HCT116 (cell line): ENCODE data around the gene OSBPL5. TPM values are rescaled to one million over a fixed set of nuclear protein-coding genes. Genes with fewer than 3 reads are reported as not detected.

Source experiments
- ATAC-seq: fragments of 200-7000 bp; cut with Tn5 transposase; 2 replicates; pipeline ENCODE4 v1.9.1; 2020; ENCODE audit warnings: mild to moderate bottlenecking, moderate library complexity
- BruUV-seq: library from RNA; stranded (reverse); fragments of 400-500 nt; replicated peaks from 2 replicates; lab custom pipeline; 2021; lab: Mats Ljungman, UMichigan
- CTCF ChIA-PET: fragments of 300-600 bp; sonication (Branson Sonifier 250); formaldehyde crosslinking; loops from one replicate; lab custom pipeline; 2021; ENCODE audit warnings: antibody characterized with exemption; lab: Charles Lee
- POLR2A ChIA-PET: fragments of 300-600, 350-600 bp; sonication (Branson Sonifier 250); formaldehyde crosslinking; loops from one replicate; lab custom pipeline; 2021; ENCODE audit warnings: antibody characterized with exemption; lab: Charles Lee
- RAD21 ChIA-PET, 2 experiments: fragments of 300-600 bp; sonication (Branson Sonifier 250); formaldehyde crosslinking; loops; one replicate each; lab custom pipeline; 2023; ENCODE audit warnings: low total read pairs in 2 of 2; ENCODE audit not compliant: uncharacterized antibody in 2 of 2, unreplicated experiment in 2 of 2, low non-redundant PET in 1 of 2; lab: Charles Lee
- DNase-seq: peaks from one replicate; pipeline ENCODE4 v3.0.0-alpha.2; 2010; ENCODE audit warnings: low read depth, low spot score
- H2AFZ ChIP-seq: fragments of 200-600 bp; shearing (Covaris generic), sonication (generic); 2 replicates; pipeline ENCODE4 v1.6.1; 2017; ENCODE audit warnings: low read depth, mixed run types, mixed read lengths, antibody characterized with exemption, low read length; ENCODE audit not compliant: poor library complexity, severe bottlenecking
- H3K27ac ChIP-seq: 2 replicates; pipeline ENCODE4 v1.5.1; 2012; ENCODE audit warnings: low read depth, low read length
- H3K27me3 ChIP-seq: fragments of 200-600 bp; sonication (generic); 2 replicates; pipeline ENCODE4 v1.6.1; 2016; ENCODE audit warnings: mixed run types, low read length, mixed read lengths; ENCODE audit not compliant: insufficient read depth
- H3K36me3 ChIP-seq, 2 experiments: fragments of 200-500 bp in 1 of 2; fragments of 200-600 bp in 1 of 2; sonication (Bioruptor generic) in 1 of 2; sonication (generic) in 1 of 2; 2 replicates each; pipeline versions ENCODE4 v1.5.1 to v1.6.1; 2014 to 2016; ENCODE audit warnings: low read length in 2 of 2, inconsistent platforms in 1 of 2, mixed read lengths in 1 of 2, mixed run types in 1 of 2; ENCODE audit not compliant: insufficient read depth in 2 of 2, control insufficient read depth in 1 of 2
- H3K4me1 ChIP-seq, 2 experiments: fragments of 200-600 bp in 1 of 2; sonication (generic) in 1 of 2; 2 replicates each; pipeline versions ENCODE4 v1.5.1 to v1.6.1; 2012 to 2017; ENCODE audit warnings: low read length in 2 of 2, inconsistent platforms in 1 of 2, mild to moderate bottlenecking in 1 of 2, mixed read lengths in 1 of 2, mixed run types in 1 of 2, moderate library complexity in 1 of 2; ENCODE audit not compliant: insufficient read depth in 2 of 2, control insufficient read depth in 1 of 2
- H3K4me2 ChIP-seq: fragments of 200-600 bp; sonication (generic); 2 replicates; pipeline ENCODE4 v1.6.1; 2017; ENCODE audit warnings: mixed run types, low read length, mixed read lengths
- H3K4me3 ChIP-seq, 2 experiments: fragments of 200-600 bp in 1 of 2; sonication (generic) in 1 of 2; replicated peaks in 1 of 2; 2 replicates each; pipeline ENCODE4 v1.5.1; 2011 to 2016; ENCODE audit warnings: low read length in 2 of 2, control low read depth in 1 of 2, low read depth in 1 of 2, mild to moderate bottlenecking in 1 of 2, mixed read lengths in 1 of 2, mixed run types in 1 of 2
- H3K79me2 ChIP-seq: fragments of 200-600 bp; sonication (generic); 2 replicates; pipeline ENCODE4 v1.6.1; 2017; ENCODE audit warnings: mild to moderate bottlenecking, mixed run types, low read length, moderate library complexity, mixed read lengths; ENCODE audit not compliant: insufficient read depth
- H3K9ac ChIP-seq: fragments of 200-600 bp; sonication (generic); 2 replicates; pipeline ENCODE4 v1.6.1; 2016; ENCODE audit warnings: low read length, mixed read lengths
- H3K9me2 ChIP-seq: fragments of 200-600 bp; sonication (generic), shearing (Covaris generic); 2 replicates; pipeline ENCODE4 v1.6.1; 2017; ENCODE audit warnings: mixed run types, mild to moderate bottlenecking, moderate library complexity; ENCODE audit not compliant: insufficient read depth
- H3K9me3 ChIP-seq, 2 experiments: fragments of 200-500 bp in 1 of 2; fragments of 200-600 bp in 1 of 2; sonication (Bioruptor generic) in 1 of 2; sonication (generic) in 1 of 2; 2 replicates each; pipeline ENCODE4 v1.6.1; 2014 to 2017; ENCODE audit warnings: low read length in 2 of 2, mixed read lengths in 2 of 2, inconsistent platforms in 1 of 2, low read depth in 1 of 2, mild to moderate bottlenecking in 1 of 2, mixed run types in 1 of 2, moderate library complexity in 1 of 2; ENCODE audit not compliant: control insufficient read depth in 1 of 2, insufficient read depth in 1 of 2
- H4K20me1 ChIP-seq: fragments of 200-600 bp; sonication (generic), shearing (Covaris generic); 2 replicates; pipeline ENCODE4 v1.6.1; 2017; ENCODE audit warnings: mixed run types, mild to moderate bottlenecking, moderate library complexity; ENCODE audit not compliant: insufficient read depth
- CEBPB ChIP-seq: IDR thresholded peaks from 2 replicates; pipeline ENCODE4 v1.6.1; 2012; ENCODE audit warnings: low read depth
- EGR1 ChIP-seq: IDR thresholded peaks from 2 replicates; pipeline ENCODE4 v1.6.1; 2012; ENCODE audit warnings: low read depth
- ELF1 ChIP-seq: IDR thresholded peaks from 2 replicates; pipeline ENCODE4 v1.6.1; 2012; ENCODE audit warnings: low read depth, borderline replicate concordance
- EZH2phosphoT487 ChIP-seq: fragments of 200-600 bp; IDR thresholded peaks from 2 replicates; pipeline ENCODE4 v1.6.1; 2018; ENCODE audit warnings: antibody characterized with exemption, borderline replicate concordance
- FOSL1 ChIP-seq: IDR thresholded peaks from 2 replicates; pipeline ENCODE4 v1.6.1; 2012; ENCODE audit warnings: low read depth
- POLR2A ChIP-seq: IDR thresholded peaks from 2 replicates; pipeline ENCODE4 v1.7.0; 2011; ENCODE audit warnings: borderline replicate concordance; ENCODE audit not compliant: insufficient read depth, insufficient read length; ENCODE audit errors: extremely low read depth
- POLR2AphosphoS5 ChIP-seq: IDR thresholded peaks from 2 replicates; pipeline ENCODE4 v1.6.1; 2011; ENCODE audit warnings: mild to moderate bottlenecking, low read depth, low read length, moderate library complexity
- SIN3A ChIP-seq: IDR thresholded peaks from 2 replicates; pipeline ENCODE4 v1.6.1; 2012; ENCODE audit warnings: low read depth
- SP1 ChIP-seq: IDR thresholded peaks from 2 replicates; pipeline ENCODE4 v1.6.1; 2012; ENCODE audit warnings: low read depth
- TCF7L2 ChIP-seq: IDR thresholded peaks from 2 replicates; pipeline ENCODE4 v1.7.0; 2011; ENCODE audit warnings: borderline replicate concordance, inconsistent platforms; ENCODE audit not compliant: insufficient read depth, insufficient read length; ENCODE audit errors: extremely low read depth
- YY1 ChIP-seq: IDR thresholded peaks from 2 replicates; pipeline ENCODE4 v1.6.1; 2011; ENCODE audit warnings: low read length, low read depth, moderate library complexity, mild to moderate bottlenecking; ENCODE audit not compliant: insufficient replicate concordance; ENCODE audit errors: extremely low read depth
- intact Hi-C: fragments of 100-400 bp; cut with micrococcal nuclease; formaldehyde crosslinking; loops from 2 replicates; pipeline ENCODE4 v1.10.0; 2022
- total RNA-seq: library from RNA; stranded (reverse); gene quantifications from one replicate; pipeline ENCODE4 v1.2.1, GENCODE V29; 2021; ENCODE audit not compliant: unreplicated experiment
- TF ChIP-seq, protein P1 (sequence below), 3 experiments: fragments of 200-600 bp in 1 of 3; sonication (generic) in 1 of 3; IDR thresholded peaks in 2 of 3; conservative IDR thresholded peaks in 1 of 3; 2 replicates each; pipeline ENCODE4 v1.5.1; 2012 to 2017; ENCODE audit warnings: low read depth in 2 of 3, low read length in 2 of 3, antibody characterized with exemption in 1 of 3, borderline replicate concordance in 1 of 3, control low read depth in 1 of 3, mild to moderate bottlenecking in 1 of 3, mixed read lengths in 1 of 3, mixed run types in 1 of 3, moderate library complexity in 1 of 3; ENCODE audit not compliant: insufficient read depth in 1 of 3
- TF ChIP-seq, protein P2 (sequence below): IDR thresholded peaks from 2 replicates; pipeline ENCODE4 v1.6.1; 2012
- TF ChIP-seq, protein P3 (sequence below): IDR thresholded peaks from 2 replicates; pipeline ENCODE4 v1.6.1; 2012; ENCODE audit warnings: low read depth
- TF ChIP-seq, protein P4 (sequence below): IDR thresholded peaks from 2 replicates; pipeline ENCODE4 v1.6.1; 2011; ENCODE audit warnings: mild to moderate bottlenecking, low read length, moderate library complexity; ENCODE audit not compliant: insufficient replicate concordance; ENCODE audit errors: extremely low read depth

OSBPL5 gene
- total RNA-seq, 1 experiment from 2014 or later, result 44.2 TPM

DNA sequence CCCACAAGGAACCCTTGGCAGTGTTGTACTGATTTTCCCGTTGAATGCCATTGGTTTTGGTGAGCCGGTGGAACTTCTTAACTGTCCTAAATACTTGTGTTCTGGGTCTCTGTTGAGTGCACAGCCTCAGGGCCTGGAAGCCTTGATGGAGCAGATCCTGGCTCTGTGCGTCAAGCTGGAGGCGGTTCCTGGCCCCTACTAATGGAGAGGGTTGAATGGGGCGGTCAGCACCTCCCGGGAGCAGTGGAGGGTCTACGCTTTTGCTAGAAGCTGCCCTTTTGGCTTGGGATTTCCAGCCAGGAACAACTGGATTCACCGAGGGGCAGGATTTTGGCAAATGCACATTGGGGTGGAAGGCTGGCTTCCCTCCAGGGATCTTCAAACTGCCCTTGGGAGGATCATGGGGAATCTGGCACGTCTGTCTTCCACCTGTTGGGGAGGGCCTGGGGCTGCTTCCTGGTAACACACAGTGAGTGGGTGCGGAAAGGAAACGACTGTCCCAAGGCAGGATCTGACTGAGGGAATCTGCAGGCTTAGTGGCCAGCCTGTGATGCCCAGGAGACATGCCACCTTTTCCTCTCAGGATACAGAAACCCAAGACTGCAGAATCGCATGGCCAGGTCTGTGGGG, 6.9 kb upstream of the OSBPL5 start (continued):
- TF ChIP-seq, protein P1, sequence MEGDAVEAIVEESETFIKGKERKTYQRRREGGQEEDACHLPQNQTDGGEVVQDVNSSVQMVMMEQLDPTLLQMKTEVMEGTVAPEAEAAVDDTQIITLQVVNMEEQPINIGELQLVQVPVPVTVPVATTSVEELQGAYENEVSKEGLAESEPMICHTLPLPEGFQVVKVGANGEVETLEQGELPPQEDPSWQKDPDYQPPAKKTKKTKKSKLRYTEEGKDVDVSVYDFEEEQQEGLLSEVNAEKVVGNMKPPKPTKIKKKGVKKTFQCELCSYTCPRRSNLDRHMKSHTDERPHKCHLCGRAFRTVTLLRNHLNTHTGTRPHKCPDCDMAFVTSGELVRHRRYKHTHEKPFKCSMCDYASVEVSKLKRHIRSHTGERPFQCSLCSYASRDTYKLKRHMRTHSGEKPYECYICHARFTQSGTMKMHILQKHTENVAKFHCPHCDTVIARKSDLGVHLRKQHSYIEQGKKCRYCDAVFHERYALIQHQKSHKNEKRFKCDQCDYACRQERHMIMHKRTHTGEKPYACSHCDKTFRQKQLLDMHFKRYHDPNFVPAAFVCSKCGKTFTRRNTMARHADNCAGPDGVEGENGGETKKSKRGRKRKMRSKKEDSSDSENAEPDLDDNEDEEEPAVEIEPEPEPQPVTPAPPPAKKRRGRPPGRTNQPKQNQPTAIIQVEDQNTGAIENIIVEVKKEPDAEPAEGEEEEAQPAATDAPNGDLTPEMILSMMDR (IDR thresholded peaks at IDR 0.05 in 2 of 3, conservative IDR thresholded peaks at IDR 0.05 in 1 of 3; ENCODE audit: borderline replicate concordance in 1 of 3, insufficient read depth in 1 of 3, low read depth in 2 of 3, low read length in 2 of 3), result no peak
- TF ChIP-seq SP1 (no peak), ELF1 (no peak)
- TF ChIP-seq, all 23 proteins: peak for 0

DNA sequence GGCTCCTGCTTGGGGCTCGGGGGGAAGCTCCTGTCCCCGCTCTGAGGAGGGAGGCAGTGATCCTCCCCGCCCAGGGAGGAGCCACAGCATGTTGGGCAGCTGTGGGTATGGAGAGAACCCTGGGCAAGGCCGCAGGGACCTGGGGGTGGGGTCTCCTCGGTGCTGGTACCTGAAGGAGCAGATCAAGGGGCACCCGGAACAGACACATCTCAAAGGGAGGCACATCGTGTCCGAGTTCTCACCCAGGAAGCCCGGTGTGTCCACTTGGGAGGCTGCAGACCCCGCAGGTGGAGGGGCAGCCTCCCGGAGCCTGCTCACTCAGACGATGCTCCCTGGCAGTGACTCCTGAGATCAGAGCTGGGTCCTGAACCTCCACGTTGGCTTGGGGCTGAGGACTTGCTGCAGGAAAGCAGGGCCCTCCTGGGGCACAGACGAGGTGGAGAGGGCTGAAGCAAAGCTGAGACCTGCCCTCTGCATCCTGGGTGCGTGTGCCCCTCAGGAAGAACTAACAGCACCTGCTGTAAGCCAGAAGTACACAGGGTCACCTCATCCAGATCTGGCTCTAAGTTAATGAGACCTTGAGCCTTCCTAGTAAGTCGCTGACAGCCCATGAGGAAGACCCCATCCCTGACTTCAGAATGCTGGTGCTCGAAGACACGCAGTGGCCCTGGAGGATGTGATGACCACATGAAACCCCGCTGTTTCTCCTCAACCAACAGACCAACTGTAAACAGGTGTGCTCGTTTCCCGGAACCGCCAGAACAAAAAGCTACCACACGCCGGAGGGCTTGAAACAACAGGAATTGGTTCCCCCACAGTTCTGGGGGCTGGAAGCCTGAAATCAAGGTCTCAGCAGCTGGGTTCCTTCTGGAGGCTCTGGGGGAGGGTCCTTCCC, 5.9 kb upstream of the OSBPL5 start:
- Histone ChIP-seq H4K20me1 (no peaks in the 10 kb centered on the region), H3K36me3 (no peaks in the 10 kb centered on the region), H3K9me2 (no peaks in the 10 kb centered on the region), H3K27ac (no peak overlapping the region), H3K9ac (no peak overlapping the region), H3K4me1 (peaks cover 13 to 17% of the 10 kb centered on the region in 2 experiments; a peak in 3 of 4 replicates), H3K27me3 (no peaks in the 10 kb centered on the region), H3K4me3 (no peak overlapping the region), H3K4me2 (no peak overlapping the region), H3K79me2 (no peaks in the 10 kb centered on the region), H3K9me3 (peaks cover 0 to 4% of the 10 kb centered on the region in 2 experiments; a peak in 1 of 4 replicates), H2AFZ (no peak overlapping the region)
- no peak for ATAC-seq
- no TSS peak for BruUV-seq
- DNase-seq, result no peak
- ChIA-PET CTCF (no interaction called here), RAD21 (no interaction called here), POLR2A (no interaction called here)
- intact Hi-C loops, result no loop called here
- TF ChIP-seq POLR2AphosphoS5 (no peak), FOSL1 (no peak), YY1 (no peak), EGR1 (no peak), SIN3A (no peak), SP1 (no peak), POLR2A (no peak), EZH2phosphoT487 (no peak), CEBPB (no peak), TCF7L2 (no peak)
- TF ChIP-seq, protein P2, sequence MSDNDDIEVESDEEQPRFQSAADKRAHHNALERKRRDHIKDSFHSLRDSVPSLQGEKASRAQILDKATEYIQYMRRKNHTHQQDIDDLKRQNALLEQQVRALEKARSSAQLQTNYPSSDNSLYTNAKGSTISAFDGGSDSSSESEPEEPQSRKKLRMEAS, result no peak
- TF ChIP-seq, protein P3, sequence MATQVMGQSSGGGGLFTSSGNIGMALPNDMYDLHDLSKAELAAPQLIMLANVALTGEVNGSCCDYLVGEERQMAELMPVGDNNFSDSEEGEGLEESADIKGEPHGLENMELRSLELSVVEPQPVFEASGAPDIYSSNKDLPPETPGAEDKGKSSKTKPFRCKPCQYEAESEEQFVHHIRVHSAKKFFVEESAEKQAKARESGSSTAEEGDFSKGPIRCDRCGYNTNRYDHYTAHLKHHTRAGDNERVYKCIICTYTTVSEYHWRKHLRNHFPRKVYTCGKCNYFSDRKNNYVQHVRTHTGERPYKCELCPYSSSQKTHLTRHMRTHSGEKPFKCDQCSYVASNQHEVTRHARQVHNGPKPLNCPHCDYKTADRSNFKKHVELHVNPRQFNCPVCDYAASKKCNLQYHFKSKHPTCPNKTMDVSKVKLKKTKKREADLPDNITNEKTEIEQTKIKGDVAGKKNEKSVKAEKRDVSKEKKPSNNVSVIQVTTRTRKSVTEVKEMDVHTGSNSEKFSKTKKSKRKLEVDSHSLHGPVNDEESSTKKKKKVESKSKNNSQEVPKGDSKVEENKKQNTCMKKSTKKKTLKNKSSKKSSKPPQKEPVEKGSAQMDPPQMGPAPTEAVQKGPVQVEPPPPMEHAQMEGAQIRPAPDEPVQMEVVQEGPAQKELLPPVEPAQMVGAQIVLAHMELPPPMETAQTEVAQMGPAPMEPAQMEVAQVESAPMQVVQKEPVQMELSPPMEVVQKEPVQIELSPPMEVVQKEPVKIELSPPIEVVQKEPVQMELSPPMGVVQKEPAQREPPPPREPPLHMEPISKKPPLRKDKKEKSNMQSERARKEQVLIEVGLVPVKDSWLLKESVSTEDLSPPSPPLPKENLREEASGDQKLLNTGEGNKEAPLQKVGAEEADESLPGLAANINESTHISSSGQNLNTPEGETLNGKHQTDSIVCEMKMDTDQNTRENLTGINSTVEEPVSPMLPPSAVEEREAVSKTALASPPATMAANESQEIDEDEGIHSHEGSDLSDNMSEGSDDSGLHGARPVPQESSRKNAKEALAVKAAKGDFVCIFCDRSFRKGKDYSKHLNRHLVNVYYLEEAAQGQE, result no peak
- TF ChIP-seq, protein P4, sequence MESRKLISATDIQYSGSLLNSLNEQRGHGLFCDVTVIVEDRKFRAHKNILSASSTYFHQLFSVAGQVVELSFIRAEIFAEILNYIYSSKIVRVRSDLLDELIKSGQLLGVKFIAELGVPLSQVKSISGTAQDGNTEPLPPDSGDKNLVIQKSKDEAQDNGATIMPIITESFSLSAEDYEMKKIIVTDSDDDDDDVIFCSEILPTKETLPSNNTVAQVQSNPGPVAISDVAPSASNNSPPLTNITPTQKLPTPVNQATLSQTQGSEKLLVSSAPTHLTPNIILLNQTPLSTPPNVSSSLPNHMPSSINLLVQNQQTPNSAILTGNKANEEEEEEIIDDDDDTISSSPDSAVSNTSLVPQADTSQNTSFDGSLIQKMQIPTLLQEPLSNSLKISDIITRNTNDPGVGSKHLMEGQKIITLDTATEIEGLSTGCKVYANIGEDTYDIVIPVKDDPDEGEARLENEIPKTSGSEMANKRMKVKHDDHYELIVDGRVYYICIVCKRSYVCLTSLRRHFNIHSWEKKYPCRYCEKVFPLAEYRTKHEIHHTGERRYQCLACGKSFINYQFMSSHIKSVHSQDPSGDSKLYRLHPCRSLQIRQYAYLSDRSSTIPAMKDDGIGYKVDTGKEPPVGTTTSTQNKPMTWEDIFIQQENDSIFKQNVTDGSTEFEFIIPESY, result no peak
